ENCODE measurements around the gene C5orf22. TPM values are rescaled to one million over a fixed set of nuclear protein-coding genes. Genes with fewer than 3 reads are reported as not detected.
"Not testable (repeated sequence)": the region's sequence is repeated elsewhere in the genome, so short reads cannot be mapped to it uniquely, and the experiment has no call there.

Gene C5orf22
- total and polyA plus RNA-seq, 5 donors = 11.1 to 19.5 (median 16.4) TPM

GRCh38 chr5:31504529-31504928, 27.6 kb upstream of the C5orf22 start:
- DNase-seq (no peak), ATAC-seq (no peak)
- no peak overlapping the region for H3K27ac ChIP-seq (ENCODE audit: low read length)
- no peak overlapping the region for H3K4me3 ChIP-seq (ENCODE audit: low read length)
- H3K27me3 ChIP-seq (ENCODE audit: control insufficient read depth, insufficient read depth) = no peaks in the 10 kb centered on the region
- H3K9me3 ChIP-seq (ENCODE audit: control insufficient read depth, low read length) = peaks cover 4% of the 10 kb centered on the region
- 90% methylated on average over 10 of the region's 10 CpGs for WGBS
- intact Hi-C loops (cut with DNase I) = no loop called here
- no peaks in the 10 kb centered on the region for H3K4me1 ChIP-seq (ENCODE audit: control insufficient read depth, insufficient read depth, low read length)

- DNase-seq (no peak), ATAC-seq (no peak)
- no peaks in the 10 kb centered on the region for H3K27me3 ChIP-seq (ENCODE audit: control insufficient read depth, insufficient read depth)
- peaks cover 1% of the 10 kb centered on the region for H3K4me1 ChIP-seq (ENCODE audit: control insufficient read depth, insufficient read depth, low read length)
- peaks cover 2% of the 10 kb centered on the region for H3K9me3 ChIP-seq (ENCODE audit: control insufficient read depth, low read length)
- intact Hi-C loops (cut with DNase I) = no loop called here
- H3K4me3 ChIP-seq (ENCODE audit: low read length) = no peak overlapping the region
- H3K27ac ChIP-seq (ENCODE audit: low read length) = no peak overlapping the region
- WGBS = 97% methylated on average over 4 of the region's 4 CpGs
These were observed 20.8 kb upstream of the C5orf22 start for GRCh38 chr5:31511305-31511704.

DNA sequence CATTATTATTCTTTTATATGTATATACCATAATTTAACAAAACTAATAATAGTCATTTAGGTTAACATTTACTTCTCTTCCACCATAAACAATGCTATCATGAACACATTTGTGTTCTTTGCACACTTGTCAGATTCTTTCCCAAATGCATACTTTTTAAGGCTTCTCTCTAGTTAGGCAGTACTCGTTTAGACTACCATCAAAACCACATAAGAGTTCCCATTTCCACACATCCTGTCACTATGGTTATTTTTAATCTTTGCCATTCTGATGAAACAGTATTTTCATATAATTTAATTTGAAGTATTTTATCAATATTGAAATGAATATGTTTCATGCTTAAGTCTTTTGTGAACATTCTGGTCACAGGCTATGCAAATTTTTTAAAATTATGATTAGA, 15.3 kb upstream of the C5orf22 start:
- 62% methylated on average over 1 of the region's 1 CpG for WGBS
- H3K27ac ChIP-seq (ENCODE audit: low read length) = no peak overlapping the region
- intact Hi-C loops (cut with DNase I) = no loop called here
- H3K27me3 ChIP-seq (ENCODE audit: control insufficient read depth, insufficient read depth) = no peaks in the 10 kb centered on the region
- ATAC-seq (no peak), DNase-seq (no peak)
- H3K4me1 ChIP-seq (ENCODE audit: control insufficient read depth, insufficient read depth, low read length) = no peaks in the 10 kb centered on the region
- H3K4me3 ChIP-seq (ENCODE audit: low read length) = no peak overlapping the region
- H3K9me3 ChIP-seq (ENCODE audit: control insufficient read depth, low read length) = no peaks in the 10 kb centered on the region

- no peak overlapping the region for H3K4me3 ChIP-seq (ENCODE audit: low read length)
- intact Hi-C loops (cut with DNase I) = no loop called here
- H3K9me3 ChIP-seq (ENCODE audit: control insufficient read depth, low read length) = no peaks in the 10 kb centered on the region
- WGBS = 98% methylated on average over 4 of the region's 4 CpGs
- H3K27ac ChIP-seq (ENCODE audit: low read length) = no peak overlapping the region
- no peaks in the 10 kb centered on the region for H3K27me3 ChIP-seq (ENCODE audit: control insufficient read depth, insufficient read depth)
- no peak for ATAC-seq
- DNase-seq = no peak
- no peaks in the 10 kb centered on the region for H3K4me1 ChIP-seq (ENCODE audit: control insufficient read depth, insufficient read depth, low read length)
These were observed 9.1 kb upstream of the C5orf22 start for GRCh38 chr5:31523041-31523440.

DNA sequence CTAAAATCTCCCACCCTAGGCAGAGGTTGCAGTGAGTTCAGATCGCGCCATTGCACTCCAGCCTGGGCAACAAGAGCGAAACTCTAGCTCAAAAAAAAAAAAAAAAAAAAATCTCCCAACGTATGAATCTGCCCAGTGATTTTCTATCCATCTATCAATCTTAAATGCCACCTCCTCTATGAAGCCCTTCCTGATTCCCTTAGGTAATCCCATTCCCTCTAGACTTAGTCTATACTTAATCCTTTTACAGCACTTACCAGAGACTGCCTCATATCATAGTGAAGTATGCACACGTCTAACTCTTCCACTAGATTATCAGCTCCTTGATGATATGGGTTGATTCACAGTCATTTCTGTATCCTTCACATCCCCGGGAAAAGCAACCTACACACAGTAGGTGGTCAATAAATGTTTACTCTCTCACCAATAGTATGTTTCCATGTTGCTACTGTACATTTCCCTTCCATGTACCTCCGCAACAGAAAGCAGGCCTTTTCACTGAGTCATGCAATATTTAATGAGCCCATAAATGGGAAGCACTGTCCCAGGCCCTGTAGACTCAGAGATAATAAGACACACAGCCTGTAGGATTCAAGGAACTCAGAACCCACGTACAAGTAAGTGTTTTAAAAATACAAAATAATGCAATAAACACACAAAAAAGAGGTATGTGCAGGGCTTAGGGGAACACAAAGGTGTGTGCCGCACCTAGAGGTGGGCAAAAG, 1.4 kb upstream of the C5orf22 start:
- Histone ChIP-seq H3K27me3 (ENCODE audit: control insufficient read depth, insufficient read depth) (no peaks in the 10 kb centered on the region), H3K27ac (ENCODE audit: low read length) (no peak overlapping the region), H3K9me3 (ENCODE audit: control insufficient read depth, low read length) (no peaks in the 10 kb centered on the region), H3K4me3 (ENCODE audit: low read length) (peak overlapping the region; percentile 97), H3K4me1 (ENCODE audit: control insufficient read depth, insufficient read depth, low read length) (peaks cover 4% of the 10 kb centered on the region)
- intact Hi-C loops (cut with DNase I) = no loop called here
- ATAC-seq (no peak), DNase-seq (no peak)
- WGBS = 78% methylated on average over 9 of the region's 9 CpGs

DNA sequence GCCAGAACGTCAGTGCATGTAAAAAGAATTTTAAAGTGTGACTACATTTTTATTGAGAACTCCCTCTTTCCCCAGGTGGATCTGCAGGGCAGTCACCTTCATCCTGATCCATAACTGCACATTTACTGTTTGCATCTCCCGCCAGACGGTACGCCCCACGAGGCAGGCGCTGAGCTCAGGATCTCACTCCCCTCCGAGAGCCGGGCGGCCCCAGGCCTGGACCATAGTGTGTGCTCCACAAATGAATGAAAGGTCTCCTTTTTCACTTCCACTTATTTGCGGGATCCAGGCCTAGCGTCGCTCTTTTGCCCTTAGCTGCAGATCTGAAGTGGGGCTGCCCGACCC, 586 bp upstream of the C5orf22 start:
- DNase-seq = peak; percentile 16 to 66 (median 62)
- no peaks in the 10 kb centered on the region for H3K9me3 ChIP-seq (ENCODE audit: control insufficient read depth, low read length)
- WGBS = under 1% methylated on average over 13 of the region's 13 CpGs
- no peaks in the 10 kb centered on the region for H3K27me3 ChIP-seq (ENCODE audit: control insufficient read depth, insufficient read depth)
- H3K4me1 ChIP-seq (ENCODE audit: control insufficient read depth, insufficient read depth, low read length) = peaks cover 4% of the 10 kb centered on the region
- peak; percentile 45 to 52 for ATAC-seq
- peak overlapping the region; percentile 59 for H3K27ac ChIP-seq (ENCODE audit: low read length)
- intact Hi-C loops (cut with DNase I) = no loop called here
- H3K4me3 ChIP-seq (ENCODE audit: low read length) = peak overlapping the region; percentile 97

- WGBS = 93% methylated on average over 1 of the region's 1 CpG
These were observed 2.5 kb downstream of the C5orf22 start for GRCh38 chr5:31534527-31535046.

GRCh38 chr5:31536873-31537272, 4.8 kb downstream of the C5orf22 start:
- DNase-seq = no peak
- H3K9me3 ChIP-seq (ENCODE audit: control insufficient read depth, low read length) = no peaks in the 10 kb centered on the region
- H3K4me1 ChIP-seq (ENCODE audit: control insufficient read depth, insufficient read depth, low read length) = no peaks in the 10 kb centered on the region
- no peak overlapping the region for H3K27ac ChIP-seq (ENCODE audit: low read length)
- H3K4me3 ChIP-seq (ENCODE audit: low read length) = no peak overlapping the region
- H3K27me3 ChIP-seq (ENCODE audit: control insufficient read depth, insufficient read depth) = no peaks in the 10 kb centered on the region
- intact Hi-C loops (cut with DNase I) = no loop called here
- no peak for ATAC-seq
- WGBS = 89% methylated on average over 3 of the region's 3 CpGs

More at GRCh38 chr5:31534527-31535046, 2.5 kb downstream of the C5orf22 start:
- no peaks in the 10 kb centered on the region for H3K27me3 ChIP-seq (ENCODE audit: control insufficient read depth, insufficient read depth)
- peaks cover 4% of the 10 kb centered on the region for H3K4me1 ChIP-seq (ENCODE audit: control insufficient read depth, insufficient read depth, low read length)
- intact Hi-C loops (cut with DNase I) = no loop called here
- ATAC-seq (no peak), DNase-seq (no peak)
- H3K4me3 ChIP-seq (ENCODE audit: low read length) = no peak overlapping the region
- no peaks in the 10 kb centered on the region for H3K9me3 ChIP-seq (ENCODE audit: control insufficient read depth, low read length)
- no peak overlapping the region for H3K27ac ChIP-seq (ENCODE audit: low read length)

DNA sequence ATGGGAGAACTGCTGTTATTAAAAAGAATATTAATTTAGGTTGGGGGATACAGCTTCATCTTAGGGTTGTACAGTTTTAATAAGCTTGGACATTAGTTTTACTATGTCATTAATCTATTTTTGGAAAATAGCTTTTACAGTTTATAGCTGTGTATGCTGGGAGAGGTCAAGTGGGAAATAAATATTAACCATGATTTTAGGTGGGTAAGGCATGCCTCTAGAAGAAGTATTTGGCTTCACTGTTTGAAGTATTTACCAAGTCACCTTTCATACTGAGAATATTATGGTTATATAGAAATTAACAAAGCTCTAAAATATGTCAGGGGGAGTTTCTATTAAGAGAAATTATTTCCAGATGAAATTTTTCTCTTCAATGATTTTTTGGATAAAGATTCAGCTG, 5.2 kb downstream of the C5orf22 start:
- ATAC-seq = no peak
- Histone ChIP-seq H3K4me3 (ENCODE audit: low read length) (no peak overlapping the region), H3K27ac (ENCODE audit: low read length) (no peak overlapping the region), H3K9me3 (ENCODE audit: control insufficient read depth, low read length) (no peaks in the 10 kb centered on the region), H3K4me1 (ENCODE audit: control insufficient read depth, insufficient read depth, low read length) (no peaks in the 10 kb centered on the region), H3K27me3 (ENCODE audit: control insufficient read depth, insufficient read depth) (no peaks in the 10 kb centered on the region)
- no peak for DNase-seq
- intact Hi-C loops (cut with DNase I) = no loop called here

DNA sequence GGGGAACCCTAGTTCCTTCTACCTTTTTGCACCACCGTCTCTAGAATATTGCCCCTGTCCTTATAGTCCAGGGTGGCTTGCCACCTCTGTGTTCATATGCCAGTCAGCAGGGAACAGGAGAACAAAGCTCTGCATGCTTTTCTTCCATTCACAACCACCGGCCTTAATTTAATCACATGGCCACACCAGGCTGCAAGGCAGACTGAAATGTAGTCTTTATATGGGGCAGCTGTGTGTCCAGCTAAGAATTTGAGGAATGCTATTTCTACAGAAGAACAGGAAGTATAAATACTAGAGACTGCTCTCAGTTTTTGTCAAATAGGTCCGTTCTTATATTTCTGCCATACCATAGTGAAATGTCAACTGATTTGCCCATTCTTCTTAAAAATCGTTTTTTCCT, 5.8 kb downstream of the C5orf22 start:
- intact Hi-C loops (cut with DNase I) = no loop called here
- Histone ChIP-seq H3K4me1 (ENCODE audit: control insufficient read depth, insufficient read depth, low read length) (no peaks in the 10 kb centered on the region), H3K9me3 (ENCODE audit: control insufficient read depth, low read length) (no peaks in the 10 kb centered on the region), H3K27ac (ENCODE audit: low read length) (no peak overlapping the region), H3K27me3 (ENCODE audit: control insufficient read depth, insufficient read depth) (no peaks in the 10 kb centered on the region), H3K4me3 (ENCODE audit: low read length) (no peak overlapping the region)
- WGBS = 70% methylated on average over 4 of the region's 4 CpGs
- no peak for DNase-seq
- ATAC-seq = no peak

DNA sequence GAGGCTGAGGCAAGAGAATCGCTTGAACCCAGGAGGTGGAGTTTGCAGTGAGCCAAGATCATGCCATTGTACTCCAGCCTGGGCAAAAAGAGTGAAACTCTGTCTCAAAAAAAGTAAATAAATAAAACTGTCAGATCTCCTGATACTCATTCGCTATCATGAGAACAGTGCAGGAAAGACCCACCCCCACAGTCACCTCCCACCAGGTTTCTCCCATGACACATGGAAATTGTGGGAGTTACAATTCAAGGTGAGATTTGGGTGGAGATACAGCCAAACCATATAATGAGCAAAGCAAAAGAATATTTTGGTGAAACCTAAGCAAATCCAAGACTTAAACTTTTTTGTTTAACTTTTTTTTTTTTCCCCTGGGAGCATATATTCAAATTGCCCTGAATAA, 17.0 kb downstream of the C5orf22 start:
- WGBS = 97% methylated on average over 2 of the region's 2 CpGs
- H3K4me1 ChIP-seq (ENCODE audit: control insufficient read depth, insufficient read depth, low read length); DNase-seq; H3K9me3 ChIP-seq (ENCODE audit: control insufficient read depth, low read length); H3K27ac ChIP-seq (ENCODE audit: low read length); intact Hi-C loops (cut with DNase I); H3K4me3 ChIP-seq (ENCODE audit: low read length); ATAC-seq; H3K27me3 ChIP-seq (ENCODE audit: control insufficient read depth, insufficient read depth): not testable (repeated sequence)

DNA sequence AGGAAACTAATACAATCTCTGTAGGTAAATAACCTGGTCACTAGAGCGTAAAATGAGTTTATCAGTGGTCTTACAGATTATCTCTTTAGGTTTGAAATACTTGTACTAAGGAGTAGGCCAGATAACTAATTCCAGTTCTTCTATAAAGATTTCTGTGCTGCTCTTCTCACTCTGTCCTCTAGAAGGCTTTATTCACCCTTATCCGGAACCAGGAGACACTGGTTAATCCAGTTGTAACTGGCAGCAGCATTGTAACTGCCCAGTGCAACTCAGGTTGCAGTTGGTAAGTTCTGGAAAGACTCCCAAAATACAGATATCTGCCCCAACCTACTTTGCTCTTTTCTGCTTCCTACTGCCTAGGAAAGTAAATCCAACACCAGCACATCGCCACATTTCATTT, 19.8 kb downstream of the C5orf22 start:
- no peaks in the 10 kb centered on the region for H3K4me1 ChIP-seq (ENCODE audit: control insufficient read depth, insufficient read depth, low read length)
- 95% methylated on average over 3 of the region's 3 CpGs for WGBS
- H3K27ac ChIP-seq (ENCODE audit: low read length) = no peak overlapping the region
- DNase-seq (no peak), ATAC-seq (no peak)
- no peaks in the 10 kb centered on the region for H3K9me3 ChIP-seq (ENCODE audit: control insufficient read depth, low read length)
- no peak overlapping the region for H3K4me3 ChIP-seq (ENCODE audit: low read length)
- no peaks in the 10 kb centered on the region for H3K27me3 ChIP-seq (ENCODE audit: control insufficient read depth, insufficient read depth)
- intact Hi-C loops (cut with DNase I) = no loop called here
